CD4-positive, alpha-beta T cell treated with Interleukin-4 for 1 hour (primary cell): ENCODE results near the gene OR2B2.
"Not testable (repeated sequence)": the region's sequence is repeated elsewhere in the genome, so short reads cannot be mapped to it uniquely, and the experiment has no call there.

ENCODE experiments used
- DNase-seq, 2 donors: peaks; one replicate each; pipeline ENCODE4 v3.0.0-alpha.2; 2020 to 2022

The OR2B2 gene

DNA sequence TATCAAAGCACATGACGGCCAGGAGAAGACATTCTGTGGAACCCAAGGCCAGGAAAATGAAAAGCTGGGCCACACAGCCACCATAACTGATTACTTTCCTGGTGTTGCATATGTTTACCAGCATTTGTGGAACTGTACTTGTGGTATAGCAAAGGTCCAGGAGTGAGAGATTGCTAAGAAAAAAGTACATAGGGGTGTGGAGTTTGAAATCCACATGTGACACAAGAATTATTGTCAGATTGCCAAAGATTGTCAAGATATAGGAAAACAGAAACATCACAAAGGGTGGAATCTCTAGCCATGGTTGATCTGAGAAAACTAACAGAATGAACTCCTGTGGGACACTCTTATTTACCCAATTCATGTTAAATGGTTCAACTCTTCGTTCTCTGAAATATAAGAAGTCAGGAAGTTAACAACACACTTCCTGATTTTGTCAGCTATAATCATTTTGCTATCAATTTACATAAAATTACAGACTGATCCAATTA is at the start of gene OR2B2:
TSS of gene OR2B2 (minus strand) at position 441 of the 491 bp plus-strand sequence. CDS start at position 364, 77 bp downstream.
- no peak for DNase-seq

DNA sequence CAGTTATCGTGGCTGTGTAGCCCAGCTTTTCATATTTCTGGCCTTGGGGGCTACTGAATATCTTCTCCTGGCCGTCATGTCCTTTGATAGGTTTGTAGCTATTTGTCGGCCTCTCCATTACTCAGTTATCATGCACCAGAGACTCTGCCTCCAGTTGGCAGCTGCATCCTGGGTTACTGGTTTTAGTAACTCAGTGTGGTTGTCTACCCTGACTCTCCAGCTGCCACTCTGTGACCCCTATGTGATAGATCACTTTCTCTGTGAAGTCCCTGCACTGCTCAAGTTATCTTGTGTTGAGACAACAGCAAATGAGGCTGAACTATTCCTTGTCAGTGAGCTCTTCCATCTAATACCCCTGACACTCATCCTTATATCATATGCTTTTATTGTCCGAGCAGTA is 45.3 kb upstream of the OR2B2 start:
- DNase-seq: no peak

DNA sequence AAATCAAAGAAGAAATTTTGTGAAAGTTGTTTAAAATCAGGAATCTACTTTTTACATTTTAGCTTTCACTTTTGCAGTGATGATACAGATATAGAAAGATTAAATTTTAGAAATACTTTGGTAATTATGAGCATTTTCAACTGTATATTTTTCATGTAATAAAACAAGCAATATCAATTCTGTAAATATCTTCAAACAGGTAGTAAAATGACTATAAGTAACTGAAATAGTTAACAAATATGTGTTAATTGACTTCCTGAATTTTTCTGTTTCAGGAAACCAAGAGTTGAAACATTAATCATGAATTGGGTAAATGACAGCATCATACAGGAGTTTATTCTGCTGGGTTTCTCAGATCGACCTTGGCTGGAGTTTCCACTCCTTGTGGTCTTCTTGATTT is 44.7 kb upstream of the OR2B2 start, which contains the start of gene OR2B6:
TSS of gene OR2B6 (plus strand) at position 301 of the 400 bp plus-strand sequence. CDS start at position 301, 0 bp downstream.
- no peak for DNase-seq

DNA sequence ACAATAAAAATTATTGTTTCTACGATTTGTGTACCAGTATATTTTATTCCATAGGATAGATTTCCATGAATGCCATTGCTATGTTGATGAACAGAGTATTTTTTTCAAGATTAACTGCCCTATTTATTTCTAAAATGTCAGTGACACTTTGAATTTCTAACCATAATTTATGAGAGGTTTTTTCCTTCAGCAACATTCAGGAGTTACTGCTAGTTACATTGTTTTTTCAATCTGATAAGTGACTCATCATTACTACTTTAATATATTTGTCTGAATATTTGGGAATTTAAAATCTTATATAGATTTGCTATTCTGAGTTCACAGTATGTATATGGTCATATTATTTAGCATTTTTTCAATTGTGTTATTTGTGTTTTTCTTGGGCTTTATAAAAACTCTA is 38.8 kb upstream of the OR2B2 start:
- no peak for DNase-seq

DNA sequence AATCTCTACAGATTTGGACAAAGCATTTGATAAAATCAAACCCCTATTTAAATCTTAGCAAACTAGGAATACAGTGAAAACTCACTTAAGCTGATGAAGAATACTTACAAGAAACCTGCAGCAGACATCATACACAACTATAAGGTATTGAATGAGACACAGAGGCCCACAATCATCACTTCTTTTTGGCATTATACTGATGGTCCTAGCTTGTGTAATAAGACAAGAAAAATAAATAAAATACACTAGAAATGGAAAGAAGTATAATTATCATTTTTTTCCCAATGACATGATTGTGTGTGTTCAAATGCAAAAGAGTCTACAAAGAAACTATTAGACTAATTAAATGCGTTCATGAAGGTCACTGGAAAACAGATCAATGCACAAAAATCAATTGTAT is 36.0 kb upstream of the OR2B2 start:
- no peak for DNase-seq

DNA sequence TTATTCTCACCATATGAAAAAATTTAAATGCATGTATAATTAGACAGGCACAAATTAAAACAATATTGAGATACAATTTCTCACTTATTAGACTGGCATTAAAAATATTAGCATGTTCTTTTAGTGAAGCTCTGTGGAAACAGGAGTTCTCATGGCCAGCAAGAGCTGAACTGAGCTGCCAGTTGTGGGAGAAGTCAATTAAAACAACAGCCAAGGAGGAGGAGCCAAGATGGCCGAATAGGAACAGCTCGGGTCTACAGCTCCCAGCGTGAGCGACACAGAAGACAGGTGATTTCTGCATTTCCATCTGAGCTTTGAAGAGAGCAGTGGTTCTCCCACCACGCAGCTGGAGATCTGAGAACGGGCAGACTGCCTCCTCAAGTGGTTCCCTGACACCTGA is 30.9 kb upstream of the OR2B2 start:
- not testable (repeated sequence) for DNase-seq

DNA sequence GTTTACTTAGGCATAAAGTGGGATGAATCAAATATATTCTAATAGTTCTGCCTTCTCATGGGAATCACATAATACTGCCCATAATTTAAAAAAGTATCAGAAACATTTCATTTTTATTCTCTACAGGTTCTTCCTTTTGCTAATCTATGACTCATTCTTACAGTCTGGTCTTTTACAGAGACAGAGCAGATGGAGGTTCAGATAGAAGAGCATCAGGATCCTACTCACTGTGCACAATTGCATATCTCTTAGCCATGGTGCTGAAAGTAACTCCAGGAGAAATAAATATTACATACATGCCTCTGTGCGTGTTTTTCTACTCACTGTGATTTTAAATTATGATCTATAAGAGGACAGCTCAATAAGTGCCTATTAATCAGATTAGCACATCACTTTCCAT is 28.6 kb upstream of the OR2B2 start:
- DNase-seq: no peak

DNA sequence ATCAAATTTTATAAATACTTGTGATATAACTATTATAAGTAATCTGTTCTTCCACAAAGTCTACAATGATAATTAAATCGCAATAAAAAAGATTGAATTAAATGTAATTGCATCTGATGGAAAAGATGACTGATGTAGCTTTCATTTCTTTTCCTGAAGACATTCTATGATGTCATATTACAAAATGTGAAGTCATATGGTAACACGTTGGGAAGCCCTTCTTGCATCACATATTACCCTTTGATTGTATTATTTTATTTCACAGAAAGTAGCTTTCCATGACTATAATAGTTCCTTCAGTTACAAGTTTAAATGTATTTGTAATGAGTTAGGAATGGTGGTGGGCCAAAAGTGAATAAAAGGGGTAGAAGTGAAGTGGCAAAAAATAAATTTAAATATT is 19.0 kb upstream of the OR2B2 start:
- no peak for DNase-seq

DNA sequence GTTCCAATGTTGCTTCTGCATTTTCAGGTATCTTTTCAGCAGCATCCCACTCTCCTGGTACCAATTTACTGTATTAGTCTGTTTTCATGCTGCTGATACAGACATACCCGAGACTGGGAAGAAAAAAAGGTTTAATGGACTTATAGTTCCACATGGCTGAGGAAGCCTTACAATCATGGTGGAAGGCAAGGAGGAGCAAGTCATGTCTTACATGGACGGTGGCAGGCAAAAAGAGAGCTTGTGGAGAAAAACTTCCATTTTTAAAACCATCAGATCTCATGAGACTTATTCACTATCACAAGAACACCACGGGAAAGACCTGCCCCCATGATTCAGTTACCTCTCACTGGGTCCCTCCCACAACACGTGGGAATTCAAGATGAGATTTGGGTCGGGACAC is 17.7 kb upstream of the OR2B2 start:
- not testable (repeated sequence) for DNase-seq

DNA sequence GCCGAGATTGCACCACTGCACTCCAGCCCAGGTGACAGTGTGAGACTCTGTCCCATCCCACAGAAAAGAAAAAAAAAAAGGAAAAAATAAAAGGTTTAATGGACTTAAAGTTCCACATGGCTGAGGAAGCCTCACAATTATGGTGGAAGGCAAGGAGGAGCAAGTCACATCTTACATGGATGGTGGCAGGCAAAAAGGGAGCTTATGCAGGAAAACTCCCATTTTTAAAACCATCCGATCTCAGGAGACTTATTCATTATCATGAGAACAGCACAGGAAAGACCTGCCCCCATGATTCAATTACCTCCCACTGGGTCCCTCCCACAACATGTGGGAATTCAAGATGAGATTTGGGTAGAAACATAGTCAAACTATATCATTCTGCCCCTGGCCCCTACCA is 15.8 kb upstream of the OR2B2 start:
- not testable (repeated sequence) for DNase-seq

DNA sequence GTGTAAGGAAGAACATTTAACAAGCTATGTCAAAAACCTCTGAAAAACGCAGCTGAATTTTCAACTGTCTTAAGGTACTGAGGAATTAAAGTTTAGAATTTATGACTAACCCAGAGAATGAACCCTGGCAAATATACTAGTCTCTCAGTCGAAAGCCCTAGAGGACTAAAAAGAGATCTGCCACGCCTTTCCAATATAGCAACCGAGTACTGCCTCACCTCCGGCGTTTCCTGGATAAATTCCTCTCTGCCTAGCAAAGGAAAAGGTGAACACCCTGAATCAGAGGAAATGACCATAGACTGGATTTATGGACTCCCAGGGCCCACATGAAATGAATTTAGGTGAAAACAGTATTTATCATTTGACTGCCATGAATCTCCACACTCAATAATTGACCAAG is 12.0 kb upstream of the OR2B2 start:
- no peak for DNase-seq

DNA sequence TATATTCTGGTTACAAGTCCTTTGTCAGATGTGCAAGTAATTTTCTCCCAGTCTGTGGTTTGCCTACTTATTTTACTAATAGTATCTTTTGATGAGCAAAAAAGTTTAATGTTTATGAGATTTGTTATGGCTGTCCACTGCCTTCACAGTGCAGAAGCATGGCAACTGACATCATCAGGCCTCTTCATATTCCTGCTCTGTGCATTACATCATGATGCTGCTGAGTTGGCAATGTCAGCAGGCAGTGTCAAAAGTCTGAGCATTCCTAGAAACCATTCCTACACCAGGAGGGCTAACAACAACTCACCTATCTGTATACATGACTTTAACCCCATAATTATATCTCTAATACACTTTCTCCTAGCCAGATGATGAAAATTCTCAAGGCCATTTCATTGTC is 10.8 kb upstream of the OR2B2 start:
- DNase-seq: no peak

DNA sequence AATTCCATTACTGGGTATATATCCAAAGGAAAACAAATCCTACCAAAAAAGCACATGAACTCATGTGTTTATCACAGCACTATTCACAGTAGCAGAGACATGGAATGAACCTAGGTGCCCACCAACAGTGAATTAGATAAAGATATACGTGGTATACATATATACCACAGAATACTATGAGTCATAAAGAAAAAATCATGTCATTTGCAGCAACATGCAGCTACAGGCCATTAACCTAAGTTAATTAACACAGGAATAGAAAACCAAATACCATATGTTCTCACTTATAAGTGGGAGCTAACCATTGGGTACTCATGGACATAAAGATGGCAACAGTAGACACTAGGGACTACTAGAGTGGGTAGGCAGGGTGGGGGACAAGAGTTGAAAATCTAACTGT is 4.2 kb downstream of the OR2B2 start:
- no peak for DNase-seq

DNA sequence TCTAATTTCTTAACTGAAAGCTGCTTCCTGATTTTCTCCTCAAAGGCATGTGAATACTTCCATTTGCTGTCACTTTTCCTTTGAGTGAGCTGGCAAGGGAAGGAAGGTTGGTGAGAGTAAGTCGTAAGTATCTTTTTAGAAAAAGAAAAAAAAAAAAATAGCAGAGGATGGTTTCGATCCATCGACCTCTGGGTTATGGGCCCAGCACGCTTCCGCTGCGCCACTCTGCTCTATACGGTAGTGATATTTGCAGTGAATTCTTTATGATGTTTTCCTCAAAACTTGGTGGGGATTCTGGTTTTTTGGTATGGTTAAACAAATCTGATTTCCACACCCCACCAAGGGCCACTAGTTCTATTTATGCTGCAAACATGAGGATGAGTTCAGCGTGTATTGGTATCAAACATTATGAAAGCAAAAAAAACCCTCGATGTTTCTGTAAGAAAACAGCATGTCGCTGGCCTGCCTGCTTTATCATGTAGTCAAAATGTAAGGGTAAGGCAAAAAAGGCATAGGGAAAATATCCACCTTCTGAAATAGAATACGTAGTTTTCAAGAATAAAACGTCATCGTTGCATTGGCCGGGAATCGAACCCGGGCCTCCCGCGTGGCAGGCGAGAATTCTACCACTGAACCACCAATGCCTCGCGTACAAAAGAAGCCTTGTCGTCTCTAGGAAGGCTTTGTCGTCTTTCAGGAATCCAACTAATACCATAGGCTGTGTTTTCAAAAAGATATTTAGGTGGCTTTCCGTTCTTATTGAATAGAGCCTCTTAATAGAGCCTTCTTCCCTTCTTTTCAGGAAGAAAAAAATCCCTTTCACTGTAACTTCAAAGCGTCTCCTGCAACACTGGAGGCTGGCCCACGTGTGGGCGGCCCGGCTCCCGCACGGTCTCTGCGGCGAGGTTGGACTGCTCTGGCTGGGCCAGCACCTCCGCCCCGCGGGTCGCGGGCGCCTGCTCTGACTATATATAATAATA is 9.6 kb downstream of the OR2B2 start:
- DNase-seq: peak; percentile 90 to 95

DNA sequence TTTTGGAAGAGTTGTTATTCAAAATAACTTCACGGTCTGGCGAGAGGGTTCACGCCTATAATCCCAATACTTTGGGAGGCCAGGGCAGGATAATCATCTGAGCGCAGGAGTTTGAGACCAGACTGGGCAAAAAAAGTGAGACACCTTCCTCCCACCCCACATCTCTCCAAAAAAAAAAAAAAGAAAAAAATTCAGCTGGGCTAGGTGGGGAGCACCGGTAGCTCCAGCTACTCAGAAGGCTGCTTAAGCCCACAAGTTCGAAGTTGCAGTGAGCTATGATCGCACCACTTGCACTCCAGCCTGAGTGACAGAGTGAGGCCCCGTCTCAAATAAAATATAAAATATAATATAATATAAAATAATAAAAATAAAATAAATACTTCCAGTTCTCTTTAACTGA is 10.4 kb downstream of the OR2B2 start:
- DNase-seq: no peak

DNA sequence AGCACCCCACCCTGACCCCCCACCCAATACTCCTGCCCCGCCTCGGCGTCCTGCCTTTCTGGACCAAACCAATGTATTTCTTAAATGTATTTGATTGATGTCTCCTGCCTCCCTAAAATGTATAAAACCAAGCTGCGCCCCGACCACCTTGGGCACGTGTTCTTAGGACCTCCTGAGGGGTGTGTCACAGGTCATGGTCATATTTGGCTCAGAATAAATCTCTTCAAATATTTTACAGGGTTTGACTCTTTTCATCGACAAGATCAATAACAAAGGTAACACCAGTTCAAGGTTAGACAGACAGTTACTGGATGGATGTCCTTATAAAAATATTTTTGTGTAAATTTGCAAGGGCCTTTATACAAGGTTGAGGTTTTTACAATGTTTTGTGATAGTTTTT is 12.0 kb downstream of the OR2B2 start:
- DNase-seq: not testable (repeated sequence)

DNA sequence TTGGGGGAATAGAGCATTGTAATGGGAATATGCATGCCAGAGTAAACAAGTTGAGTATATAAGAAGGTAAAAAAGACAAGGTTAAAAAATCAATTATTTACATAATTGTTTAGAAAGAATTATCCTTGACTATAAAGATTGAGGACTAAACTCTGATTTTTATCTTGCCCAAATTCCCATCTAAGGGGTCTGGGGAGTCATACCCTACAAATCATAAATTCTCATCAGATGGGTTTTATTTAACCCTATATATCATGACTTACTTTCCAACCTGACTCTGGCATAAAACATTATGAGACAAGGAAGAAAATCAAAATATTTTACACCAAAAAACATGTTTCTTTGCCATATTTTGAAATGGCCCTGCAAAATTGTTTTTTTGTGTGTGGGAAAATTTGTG is 12.7 kb downstream of the OR2B2 start:
- no peak for DNase-seq

DNA sequence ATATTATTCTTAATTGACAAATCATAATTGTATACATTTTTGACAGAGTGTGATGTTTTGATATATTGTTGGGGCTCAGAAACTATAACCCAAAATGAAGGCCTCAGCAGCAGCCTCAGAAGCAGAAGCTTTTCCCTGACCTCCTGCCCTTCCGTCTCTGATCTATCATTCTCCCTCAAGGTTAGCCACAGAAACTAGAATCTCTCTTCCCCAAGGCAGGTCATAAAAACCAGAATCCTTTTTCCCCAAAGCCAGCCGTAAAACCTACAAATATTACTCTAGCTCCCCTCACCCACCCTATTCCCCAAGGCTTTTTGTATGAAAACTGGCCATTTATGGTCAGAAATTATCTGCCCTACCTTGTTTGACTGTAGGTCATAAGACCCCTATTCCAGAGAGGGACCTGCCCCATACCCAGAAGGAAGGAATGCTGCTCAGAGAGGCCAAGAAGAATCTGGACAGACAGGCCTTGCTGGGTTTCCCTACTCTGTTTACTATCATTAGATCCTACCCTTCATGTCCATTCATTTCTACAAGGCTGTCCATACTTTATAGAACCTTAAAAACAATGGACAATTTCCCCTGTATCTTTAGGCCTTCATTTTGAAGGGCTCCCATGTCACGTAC is 14.5 kb downstream of the OR2B2 start:
- no peak for DNase-seq

DNA sequence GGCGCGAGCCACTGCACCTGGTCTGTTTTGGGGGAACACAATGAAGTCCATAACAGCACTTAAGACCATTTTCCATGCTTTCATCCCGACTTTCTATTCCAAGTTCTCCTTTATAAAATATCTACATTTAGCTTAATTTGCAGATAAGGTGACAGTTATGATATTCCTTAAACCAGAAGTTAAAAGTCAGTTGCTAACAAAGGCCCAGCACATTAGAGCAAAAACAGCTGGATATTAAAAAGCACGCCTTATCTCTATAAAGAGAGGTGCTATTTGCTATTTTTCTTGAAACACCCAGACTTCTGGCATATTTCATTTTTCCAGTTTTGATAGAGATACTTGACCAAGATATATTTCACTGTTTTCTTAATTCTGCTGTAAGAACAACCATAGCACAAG is 15.8 kb downstream of the OR2B2 start:
- no peak for DNase-seq

DNA sequence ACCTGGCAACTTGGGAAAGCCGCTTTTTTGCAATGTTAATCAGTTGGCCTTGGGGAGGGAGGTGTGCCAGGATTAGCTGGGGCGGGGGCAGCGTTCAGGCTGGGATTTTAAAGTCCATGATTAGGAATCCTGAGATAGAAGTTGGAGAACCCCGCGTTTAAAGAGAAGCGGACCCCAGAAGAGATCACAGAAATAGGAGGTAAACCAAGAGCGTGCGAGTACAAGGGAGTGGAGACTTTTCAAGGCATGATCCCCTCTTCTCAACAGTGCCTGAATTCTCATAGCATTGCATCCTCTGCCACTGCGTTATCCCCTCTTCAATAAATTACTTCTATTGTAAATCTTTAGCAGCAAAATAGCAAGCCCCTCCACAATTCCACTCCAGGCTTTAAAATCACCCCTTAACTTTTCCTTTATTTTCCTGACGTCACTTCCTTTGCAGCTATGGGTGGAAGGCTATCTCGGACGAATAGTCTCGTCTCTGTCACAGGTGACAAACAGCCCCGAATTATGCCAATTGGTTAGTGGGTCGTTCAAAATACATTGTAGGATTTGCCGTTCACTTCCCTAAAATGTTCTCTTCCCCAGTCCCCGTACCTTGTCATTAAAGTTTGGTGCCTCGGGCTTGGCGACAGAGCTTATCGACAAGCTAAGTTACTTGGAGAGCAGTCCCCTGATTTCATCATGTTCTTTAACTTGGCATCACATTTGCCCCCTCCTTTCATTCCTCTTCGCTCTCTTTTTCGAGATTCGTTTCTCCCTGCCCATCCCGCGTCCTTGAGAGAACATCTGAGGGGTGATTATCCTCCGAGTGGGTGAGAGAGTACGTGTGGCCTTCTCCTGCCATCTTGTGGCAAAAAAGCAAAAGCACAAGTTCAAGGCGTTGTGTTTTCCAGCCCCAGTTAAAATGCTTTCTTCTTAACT is 17.1 kb downstream of the OR2B2 start:
- peak; percentile 78 to 84 for DNase-seq

DNA sequence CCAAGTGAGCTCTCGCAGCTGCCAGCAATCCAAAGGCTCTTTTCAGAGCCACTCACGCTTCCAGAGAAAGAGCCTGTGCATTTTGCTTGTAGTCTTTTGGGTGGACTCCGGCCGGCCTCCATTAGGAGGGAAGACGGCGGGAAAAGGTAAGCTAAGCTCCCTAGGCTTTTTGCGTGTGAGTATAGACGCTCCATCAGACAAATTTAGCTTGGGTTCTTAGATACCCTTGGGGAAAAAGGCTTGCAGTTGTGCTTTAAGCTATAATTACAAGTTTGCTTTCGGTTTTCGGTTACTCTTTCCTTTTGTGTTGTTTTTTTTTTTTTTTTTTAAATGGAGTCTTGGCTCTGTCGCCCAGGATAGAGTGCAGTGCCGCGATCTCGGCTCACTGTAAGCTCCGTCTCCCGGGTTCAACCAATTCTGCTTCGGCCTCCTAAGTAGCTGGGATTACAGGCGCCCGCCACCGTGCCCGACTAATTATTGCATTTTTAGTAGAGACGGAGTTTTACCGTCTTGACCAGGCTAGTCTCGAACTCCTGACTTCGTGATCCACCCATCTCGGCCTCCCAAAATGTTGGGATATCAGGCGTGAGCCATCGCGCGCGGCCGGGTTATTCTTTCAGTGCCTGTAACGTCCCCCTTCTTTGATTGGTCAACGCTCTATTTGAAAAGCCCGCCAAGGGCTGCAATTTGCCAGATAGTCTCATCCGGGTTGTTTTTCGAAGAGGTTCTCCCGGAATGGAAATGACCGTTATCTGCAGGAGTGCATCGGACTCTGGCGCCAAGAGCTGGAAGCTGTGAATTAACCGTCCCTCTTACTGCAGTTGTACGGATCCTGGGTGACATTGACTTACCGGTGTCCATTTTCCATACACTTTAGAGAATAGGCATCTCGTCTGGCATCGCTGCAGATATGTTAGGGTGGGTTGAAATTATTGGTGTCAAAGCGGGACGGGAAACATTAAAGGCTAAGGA is 18.1 kb downstream of the OR2B2 start:
- peak; percentile 85 to 88 for DNase-seq
